HG02885 (cell line): ENCODE measurements around the gene ZNF135.

Source experiments
- ATAC-seq: cut with Tn5 transposase; IDR thresholded peaks from one replicate; pipeline ENCODE4 v1.9.1; 2021; ENCODE audit warnings: mild to moderate bottlenecking; ENCODE audit not compliant: unreplicated experiment, poor library complexity

Gene ZNF135

DNA sequence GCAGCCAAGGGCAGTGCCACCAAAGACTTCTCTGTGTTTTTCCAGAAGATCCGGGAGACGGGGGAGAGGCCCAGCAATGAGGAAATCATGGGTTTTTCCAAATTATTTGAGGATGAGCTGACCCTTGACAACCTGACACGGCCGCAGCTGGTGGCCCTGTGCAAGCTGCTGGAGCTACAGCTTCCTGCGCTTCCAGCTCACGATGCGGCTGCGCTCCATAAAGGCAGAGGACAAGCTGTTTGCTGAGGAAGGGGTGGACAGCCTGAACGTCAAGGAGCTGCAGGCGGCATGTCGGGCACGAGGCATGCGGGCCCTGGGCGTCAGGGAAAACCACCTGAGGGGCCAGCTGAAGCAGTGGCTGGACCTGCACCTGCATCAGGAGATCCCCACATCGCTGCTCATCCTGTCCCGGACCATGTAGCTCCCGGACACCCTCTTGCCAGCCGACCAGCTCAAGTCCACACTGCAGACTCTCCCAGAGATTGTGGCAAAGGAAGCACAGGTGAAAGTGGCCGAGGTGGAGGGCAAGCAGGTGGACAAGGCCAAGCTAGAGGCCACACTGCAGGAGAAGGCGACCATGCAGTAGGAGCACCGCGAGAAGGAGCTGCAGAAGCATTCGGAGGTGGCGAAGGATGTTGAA is 13.6 kb upstream of the ZNF135 start:
- ATAC-seq, result no peak

DNA sequence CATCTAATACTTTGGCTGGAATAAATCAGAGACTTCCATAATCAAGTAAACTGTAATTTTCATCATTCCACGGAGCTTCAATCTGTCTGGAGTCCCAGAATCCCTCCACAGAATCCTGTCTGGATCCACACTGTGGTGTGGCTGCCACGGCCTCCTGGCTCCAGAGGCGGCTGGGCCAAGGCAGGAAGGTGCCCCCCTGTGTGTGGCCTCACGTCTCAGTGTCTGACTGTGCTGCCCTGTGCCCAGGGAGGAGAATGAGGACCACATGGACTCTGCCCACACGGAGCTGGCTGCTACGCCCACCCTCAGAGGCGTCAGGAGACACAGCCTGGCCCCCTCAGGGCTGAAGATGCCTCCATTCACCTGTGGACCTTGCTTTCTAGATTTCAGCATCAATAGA is 12.2 kb upstream of the ZNF135 start:
- ATAC-seq, result no peak

DNA sequence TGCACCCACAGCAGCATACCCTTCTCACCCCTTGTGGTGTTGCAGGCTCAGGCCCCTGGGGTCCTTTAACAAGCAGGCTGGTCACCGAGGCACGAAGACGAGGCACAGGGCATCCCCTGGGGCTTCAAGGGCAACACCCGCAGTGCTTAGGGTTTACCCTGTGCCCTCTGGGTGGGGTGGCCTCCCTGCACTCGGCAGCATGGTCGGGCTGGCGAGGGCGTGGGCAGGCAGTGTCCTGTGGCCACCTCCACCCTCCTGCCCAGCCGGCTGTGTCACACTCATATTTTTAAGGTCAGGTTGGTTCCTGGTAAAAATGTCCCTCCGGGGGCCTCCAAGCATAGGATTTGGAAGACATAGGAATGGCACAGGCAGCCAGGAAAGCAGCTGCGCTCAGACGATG is 11.4 kb upstream of the ZNF135 start:
- no peak for ATAC-seq

DNA sequence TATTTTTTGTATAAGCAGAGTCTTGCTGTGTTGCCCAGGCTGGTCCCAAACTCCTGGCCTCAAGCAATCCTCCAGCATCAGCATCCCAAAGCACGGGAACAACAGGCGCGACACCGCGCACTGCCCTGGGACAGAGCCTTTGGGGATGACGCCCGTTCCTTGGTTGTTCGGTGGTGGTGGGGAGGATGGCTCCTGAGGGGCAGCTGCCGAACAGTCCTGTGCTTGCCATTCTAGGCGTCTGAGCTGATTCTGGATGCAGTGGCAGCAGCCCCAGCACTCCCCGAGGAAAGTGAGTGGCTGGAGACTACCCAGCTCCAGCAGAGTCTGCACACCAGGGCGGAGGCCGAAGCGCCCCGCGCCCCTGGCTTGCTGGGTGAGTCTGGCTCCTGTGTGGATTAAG is 6.8 kb upstream of the ZNF135 start:
- ATAC-seq, result no peak

DNA sequence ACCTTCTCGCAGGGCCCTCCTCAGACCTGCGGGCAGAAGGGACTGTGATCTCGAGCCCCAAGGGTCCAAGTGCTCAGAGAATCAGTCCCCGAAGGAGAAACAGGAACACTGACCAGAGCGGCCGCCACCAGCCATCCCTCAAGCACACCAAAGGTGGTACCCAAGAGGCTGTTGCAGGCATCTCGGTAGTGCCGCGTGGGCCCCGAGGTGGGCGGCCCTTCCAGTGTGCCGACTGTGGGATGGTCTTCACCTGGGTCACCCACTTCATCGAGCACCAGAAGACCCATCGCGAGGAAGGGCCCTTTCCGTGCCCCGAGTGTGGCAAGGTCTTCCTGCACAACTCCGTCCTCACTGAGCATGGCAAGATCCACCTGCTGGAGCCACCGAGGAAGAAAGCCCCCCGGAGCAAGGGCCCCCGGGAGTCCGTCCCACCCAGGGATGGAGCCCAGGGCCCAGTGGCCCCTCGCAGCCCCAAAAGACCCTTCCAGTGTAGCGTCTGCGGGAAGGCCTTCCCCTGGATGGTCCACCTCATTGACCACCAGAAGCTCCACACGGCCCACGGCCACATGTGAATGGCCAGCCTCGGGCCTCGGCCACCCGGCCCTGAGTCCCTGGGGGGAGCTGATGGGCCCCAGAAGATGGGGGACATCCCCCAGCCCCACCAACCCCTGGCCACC is 5.5 kb upstream of the ZNF135 start:
- no peak for ATAC-seq

DNA sequence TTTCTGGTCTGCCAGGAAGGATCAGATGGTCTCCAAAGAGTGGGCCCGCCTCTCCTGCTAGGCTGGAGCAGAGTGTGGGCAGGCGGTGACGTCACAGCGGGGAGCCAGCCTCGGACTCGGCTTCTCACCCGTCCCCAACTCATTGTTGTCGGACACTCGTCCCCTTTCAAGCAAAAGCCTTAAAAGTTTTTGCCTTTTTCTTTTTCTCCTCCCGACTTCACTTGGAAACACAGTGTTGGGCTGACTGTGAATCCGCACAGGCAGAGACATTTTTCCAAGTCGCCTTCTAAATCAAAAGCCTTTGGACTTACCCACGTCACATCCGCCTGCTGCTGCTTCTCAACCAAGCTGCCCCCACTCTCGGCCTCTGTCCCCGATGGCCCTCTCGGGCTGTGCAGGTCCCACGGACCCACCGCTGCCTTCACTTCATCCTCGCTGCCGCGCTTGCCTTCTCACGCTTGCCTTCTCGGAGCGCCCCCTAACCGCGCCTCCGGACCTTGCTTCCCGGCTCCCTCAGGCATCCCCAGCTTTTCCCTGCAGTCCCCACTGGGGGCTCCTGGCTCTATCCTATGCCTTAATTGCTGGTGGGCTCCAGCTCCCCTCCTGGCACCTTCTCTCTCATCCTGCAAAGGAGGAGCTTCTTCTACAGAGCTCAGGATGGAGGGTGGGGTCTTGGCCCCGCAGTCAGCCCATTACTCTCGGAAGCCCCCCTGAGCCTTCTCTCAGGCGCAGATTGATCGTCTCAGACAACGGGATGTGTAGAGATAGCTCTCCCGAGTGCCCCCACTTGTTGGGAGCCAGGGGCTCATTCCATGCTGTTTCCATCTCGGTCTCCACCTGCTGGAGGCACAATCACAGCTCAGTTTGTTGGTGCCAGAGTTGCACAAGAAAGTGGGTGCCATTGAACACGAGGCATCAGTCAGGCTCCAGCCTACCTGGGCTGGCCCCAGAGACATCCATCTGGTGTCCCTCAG is 3.9 kb upstream of the ZNF135 start:
- ATAC-seq, result no peak

DNA sequence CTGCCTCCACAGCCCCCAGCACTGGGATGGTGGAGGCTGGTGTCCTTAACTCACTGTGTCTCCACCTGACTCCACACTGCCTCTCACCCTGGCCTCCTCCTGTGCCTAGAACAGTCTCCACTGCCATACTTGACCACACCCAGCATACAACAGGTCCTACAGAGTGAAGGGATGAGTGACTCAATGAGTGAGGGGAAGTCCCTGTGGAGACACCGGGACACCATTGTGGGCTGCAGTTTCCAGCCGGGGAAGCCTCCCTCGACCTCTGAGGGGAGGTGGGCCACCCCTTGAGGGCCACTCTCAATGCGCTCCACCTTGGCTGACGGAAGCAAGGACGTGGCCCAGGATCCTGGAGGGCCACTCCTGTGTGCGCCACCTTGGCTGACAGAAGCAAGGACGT is 2.8 kb upstream of the ZNF135 start:
- ATAC-seq, result no peak

DNA sequence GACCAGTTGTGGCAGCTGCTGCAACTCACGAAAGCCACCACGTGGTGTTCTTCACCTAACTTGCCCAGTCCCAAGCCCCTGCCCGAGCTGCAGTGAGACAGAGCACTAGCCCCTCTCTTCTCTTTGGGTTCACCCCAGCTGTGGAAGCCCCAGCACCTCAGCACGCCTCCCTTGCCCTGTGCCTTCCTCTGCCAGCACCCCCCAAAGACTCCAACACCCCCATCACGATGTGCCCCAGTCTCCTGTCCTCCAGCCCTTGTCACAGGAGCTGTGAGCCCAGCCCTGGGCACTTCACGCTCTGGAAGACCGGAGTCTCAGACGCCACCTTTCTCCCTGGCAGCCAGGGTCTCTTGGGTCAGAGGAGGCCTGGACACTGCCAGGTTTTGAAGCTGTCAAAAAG is 2.2 kb upstream of the ZNF135 start:
- ATAC-seq, result no peak

DNA sequence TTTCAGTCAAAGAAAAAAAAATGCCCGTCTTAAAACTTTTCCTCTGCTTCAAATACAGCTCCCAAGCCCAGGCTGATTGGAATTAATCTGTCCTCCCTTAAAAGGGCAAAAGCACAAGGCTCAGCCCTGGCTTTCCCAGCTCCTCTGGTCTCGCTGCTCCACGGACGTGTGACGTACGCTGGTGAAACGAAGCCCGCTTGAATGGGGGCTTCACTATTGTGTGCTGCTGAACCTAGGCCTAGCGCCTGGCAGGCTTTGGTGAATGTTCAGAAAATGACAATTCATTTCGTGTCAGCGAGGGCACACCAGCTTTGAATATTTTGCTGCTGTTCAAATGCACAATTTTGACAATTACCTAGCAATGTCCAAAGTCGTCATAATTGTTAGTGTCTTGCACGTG is 615 bp upstream of the ZNF135 start:
- no peak for ATAC-seq

DNA sequence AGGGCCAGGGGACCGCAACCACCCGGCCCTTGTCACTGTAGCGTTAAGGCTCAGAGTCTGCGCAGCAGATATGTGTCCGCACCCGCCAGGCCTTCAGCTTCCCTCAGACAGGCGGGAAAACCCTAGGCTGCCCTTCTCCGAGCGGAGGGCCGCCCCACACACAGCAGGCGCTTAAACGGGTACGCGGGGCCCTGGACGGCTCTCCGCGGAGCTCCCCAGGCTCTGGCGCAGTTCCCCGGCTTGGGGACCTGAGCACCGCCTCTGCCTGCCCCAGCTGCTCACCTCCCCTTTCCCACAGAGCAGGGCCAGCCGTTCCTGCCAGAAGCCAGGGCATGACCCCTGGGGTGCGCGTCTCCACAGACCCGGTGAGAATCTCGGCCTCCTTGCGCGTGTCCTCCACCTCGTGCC is 593 bp downstream of the ZNF135 start:
- no peak for ATAC-seq

DNA sequence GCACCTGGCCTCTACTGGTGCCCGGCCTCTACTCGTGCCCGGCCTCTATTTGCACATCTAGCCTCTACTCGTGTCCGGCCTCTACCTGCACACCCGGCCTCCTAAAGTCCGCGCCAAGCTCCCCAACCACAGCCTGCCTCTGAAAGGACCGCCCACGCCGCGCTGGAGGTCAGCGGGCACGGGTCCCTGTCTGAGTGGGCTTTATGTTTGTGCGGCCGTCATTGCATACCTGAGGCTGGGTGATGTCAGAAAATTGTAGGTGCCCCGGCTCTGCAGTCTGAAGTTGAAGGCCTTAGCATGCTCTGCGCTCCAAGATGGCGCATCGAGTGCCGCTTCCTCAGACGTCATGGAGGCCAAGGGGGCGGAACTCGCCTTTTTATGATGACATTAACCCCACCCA is 1.1 kb downstream of the ZNF135 start:
- no peak for ATAC-seq

DNA sequence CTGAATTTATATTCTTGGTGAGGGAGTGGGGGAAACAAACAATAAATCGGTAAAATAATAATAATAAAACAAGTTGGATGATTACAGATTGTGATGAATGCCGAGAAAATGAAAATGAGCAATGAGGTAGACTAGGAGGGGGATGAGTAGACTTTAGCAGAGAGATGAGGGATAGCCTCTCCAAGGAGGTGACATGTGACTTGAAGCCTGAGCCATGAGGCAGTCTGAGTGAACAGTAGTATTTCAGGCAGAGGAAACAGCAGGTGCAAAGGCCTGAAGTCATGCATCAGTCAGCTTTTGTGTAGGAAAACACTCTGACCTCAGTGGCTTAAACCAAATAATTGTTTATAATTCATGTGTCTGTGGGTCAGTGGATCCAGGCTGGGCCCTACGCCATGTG is 4.6 kb downstream of the ZNF135 start:
- no peak for ATAC-seq

DNA sequence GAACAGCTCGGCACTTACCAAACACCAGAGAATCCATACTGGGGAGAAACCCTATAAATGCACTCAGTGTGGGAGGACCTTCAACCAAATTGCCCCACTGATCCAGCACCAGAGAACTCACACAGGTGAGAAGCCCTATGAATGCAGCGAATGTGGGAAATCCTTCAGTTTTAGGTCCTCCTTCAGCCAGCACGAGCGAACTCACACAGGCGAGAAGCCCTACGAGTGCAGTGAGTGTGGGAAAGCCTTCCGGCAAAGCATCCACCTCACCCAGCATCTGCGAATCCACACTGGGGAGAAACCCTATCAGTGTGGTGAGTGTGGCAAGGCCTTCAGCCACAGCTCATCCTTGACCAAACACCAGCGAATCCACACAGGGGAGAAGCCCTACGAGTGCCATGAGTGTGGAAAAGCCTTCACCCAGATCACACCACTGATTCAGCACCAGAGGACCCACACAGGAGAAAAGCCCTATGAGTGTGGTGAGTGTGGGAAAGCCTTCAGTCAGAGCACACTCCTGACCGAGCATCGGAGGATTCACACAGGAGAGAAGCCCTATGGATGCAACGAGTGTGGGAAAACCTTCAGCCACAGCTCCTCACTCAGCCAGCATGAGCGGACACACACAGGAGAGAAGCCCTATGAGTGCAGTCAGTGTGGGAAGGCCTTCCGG is 8.3 kb downstream of the ZNF135 start:
- ATAC-seq, result no peak

DNA sequence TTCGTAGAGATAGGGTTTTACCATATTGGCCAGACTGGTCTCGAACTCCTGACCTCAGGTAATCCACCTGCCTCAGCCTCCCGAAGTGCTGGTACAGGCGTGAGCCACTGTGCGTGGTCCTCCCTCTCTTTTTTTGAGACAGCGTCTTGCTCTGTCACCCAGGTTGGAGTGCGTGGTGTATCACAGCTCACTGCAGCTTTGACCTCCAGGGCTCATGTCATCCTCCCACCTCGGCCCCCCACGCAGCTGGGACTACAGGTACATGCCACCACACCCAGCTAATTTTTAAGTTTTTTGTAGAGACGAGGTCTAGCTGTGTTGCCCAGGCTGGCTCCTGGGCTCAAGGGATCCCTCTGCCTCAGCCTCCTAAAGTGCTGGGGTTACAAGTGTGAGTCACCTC is 20.7 kb downstream of the ZNF135 start:
- ATAC-seq, result no peak

DNA sequence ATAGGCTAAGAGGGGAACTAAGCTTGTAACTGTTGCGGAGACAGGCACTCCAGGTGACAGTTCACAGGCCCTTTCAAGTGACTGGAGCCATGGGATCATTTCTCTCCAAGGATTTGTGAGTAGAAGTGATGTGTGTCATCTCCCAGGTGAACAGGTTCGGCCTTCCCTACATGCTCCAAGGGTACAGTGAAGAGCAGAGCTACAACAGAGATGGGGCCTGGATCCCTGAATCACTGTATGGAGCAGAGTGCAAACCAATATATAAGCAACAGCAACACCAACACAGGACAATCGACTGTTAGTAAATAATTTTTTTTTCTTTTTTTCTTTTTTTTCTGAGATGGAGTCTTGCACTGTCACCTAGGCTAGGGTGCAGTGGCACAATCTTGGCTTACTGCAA is 23.9 kb downstream of the ZNF135 start:
- no peak for ATAC-seq

DNA sequence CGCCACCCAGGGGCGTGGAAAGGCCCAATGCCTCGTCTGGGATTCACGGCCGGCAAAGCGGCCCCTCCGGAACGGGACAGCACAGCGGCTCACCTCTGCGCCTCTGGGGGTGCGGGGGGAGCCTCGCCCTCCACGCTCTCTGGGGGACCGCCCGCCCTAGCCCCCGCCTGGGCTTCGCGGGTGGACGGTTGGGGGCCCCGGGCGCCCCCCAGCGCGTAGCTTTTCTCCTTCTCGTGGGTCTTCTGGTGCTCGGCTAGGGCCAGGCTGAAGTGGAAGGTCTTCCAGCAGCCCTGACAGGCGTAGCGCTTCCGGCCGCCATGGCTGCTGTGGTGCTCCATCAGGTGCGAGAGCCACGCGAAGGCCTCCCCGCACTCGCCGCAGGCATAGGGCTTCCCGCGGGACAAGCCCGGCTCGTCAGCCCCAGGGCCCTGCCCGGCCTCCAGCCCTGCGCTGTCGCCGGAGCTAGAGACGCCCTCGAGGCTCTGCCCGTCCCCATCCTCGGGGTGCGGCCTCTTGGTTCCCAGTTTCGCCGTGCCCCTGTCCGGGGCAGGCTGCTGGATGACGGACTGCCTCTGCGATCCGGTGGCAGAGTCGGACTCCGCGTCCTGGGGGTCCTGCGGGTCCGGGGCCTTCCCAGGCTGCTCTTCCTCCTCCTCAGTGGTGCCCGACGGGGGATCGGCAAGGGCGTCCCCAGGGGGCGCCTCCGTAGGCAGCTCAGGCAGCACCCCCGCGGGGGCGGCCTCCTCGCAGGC is 25.7 kb downstream of the ZNF135 start:
- ATAC-seq, result no peak

DNA sequence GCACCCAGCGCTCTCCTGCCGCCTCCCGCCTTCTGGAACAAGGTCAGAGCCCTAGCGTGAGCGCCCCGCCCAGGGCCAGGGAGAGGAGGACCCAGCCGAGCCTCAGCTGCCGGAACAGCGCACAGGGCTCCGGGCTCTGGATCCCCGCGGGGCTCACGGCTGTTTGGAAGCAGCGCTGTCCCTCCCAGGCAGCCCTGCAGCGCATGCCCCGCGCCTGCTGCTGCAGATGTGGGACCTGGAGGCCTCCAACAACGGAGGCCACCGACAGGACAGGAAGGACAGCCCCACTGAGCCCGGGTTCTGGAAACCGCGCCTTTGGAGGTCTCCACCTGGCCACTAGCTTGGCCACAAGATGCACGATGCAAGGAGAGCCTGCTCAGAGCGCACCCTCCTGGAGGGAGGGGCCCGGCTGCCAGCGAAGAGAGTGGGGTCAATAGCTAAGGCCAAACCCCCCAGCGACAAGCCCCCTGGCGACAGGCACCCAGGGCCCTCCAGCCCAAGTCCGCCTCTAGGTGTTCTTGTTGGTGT is 26.3 kb downstream of the ZNF135 start:
- ATAC-seq, result no peak

DNA sequence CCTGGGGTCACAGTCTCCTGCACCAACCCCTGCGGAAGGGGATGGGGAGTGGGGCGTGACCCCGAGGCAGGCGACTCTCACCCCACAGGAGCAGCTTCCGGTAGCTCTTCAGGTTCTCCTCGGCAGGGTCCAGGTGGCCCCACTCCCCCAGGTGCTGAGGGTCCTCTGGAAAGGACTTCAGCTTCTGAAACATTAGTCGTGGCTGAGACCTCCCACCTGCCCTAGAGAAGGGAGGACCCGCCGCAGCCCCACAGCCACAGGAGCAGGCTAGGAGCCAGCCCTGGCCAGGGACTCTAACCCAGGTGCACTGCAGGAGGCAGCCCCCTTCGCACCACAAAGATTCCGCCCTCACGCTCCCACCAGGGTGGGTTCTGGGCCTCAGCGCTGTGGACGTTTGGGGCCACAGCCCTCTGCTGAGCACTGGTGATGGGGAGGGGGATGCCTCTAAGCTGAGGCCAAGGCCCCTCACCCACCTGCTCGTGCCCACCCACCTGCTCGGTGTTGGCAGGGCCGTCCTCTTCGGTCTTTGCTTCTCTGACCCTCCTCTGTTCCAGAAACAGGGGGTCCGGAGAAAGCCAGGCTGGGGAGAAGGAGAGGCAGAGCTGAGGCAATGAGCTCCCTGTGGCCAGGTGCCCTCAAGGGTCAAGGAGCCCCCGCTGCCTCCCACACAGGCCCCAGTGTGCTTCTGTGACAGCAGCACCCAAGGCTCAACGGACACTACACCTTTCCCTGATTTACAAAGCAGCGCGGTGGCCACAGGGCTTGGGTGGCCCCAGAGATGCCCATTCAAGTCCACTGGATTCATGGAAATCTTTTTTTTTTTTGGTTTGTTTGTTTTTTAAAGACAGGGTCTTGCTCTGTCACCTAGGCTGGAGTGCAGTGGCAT is 28.0 kb downstream of the ZNF135 start:
- ATAC-seq, result no peak

DNA sequence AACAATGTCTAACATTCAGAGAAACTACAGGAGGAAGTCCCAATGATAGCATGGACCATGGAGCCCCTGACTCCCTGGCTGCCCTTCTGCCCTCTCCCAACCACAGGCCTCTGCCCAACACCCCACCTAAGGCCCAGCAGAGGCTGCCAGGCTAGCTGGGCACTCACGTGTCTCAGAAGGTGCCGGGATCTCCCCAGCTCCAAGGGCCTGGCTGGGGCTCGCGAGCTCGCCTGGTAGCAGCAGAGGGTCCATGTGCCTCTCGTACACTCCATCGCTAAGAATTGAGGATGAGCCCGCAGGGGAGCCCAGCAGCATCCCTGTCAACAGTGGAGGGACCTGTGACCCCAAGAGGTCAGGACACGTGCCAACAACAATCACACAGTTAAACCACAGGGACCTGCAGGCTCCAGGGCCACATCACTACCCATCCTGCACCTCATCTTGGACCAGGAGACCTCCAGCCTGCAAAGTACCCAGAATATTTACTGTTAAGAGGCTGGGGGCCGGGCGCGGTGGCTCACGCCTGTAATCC is 29.5 kb downstream of the ZNF135 start:
- no peak for ATAC-seq
